ENCODE results near the gene PIK3AP1.
A peak's percentile ranks its signal among the peaks of the same experiment; 100 is the strongest.

Gene PIK3AP1

GRCh38 chr10:96608262-96608661 lies 112.1 kb downstream of the PIK3AP1 start:
- DNase-seq, result no peak

DNA sequence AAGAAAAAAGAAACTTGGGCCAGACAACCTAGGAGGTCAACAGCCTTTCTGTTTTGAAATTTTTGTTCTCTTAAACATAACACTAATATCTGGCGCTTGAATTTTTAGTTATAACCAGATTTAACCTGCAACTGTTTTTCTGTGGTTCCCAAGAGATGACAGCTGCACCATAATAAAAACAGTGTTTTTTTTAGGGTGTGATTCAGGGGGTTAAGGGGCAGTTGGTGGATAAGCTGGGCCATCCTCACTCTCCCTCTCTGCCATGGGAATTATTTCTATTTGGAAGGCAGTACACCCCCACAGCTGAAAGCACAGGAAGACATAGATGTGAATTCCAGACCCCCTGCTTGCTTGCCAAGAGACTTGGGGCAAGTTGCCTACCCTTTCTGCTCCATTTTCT lies 113.4 kb downstream of the PIK3AP1 start:
- DNase-seq, result no peak

- DNase-seq, result no peak
Observed at GRCh38 chr10:96606216-96606615, 114.1 kb downstream of the PIK3AP1 start.

GRCh38 chr10:96600337-96600736 lies 120.0 kb downstream of the PIK3AP1 start:
- DNase-seq, result no peak

- DNase-seq, result no peak
Observed at GRCh38 chr10:96598846-96599245, 121.5 kb downstream of the PIK3AP1 start.

DNA sequence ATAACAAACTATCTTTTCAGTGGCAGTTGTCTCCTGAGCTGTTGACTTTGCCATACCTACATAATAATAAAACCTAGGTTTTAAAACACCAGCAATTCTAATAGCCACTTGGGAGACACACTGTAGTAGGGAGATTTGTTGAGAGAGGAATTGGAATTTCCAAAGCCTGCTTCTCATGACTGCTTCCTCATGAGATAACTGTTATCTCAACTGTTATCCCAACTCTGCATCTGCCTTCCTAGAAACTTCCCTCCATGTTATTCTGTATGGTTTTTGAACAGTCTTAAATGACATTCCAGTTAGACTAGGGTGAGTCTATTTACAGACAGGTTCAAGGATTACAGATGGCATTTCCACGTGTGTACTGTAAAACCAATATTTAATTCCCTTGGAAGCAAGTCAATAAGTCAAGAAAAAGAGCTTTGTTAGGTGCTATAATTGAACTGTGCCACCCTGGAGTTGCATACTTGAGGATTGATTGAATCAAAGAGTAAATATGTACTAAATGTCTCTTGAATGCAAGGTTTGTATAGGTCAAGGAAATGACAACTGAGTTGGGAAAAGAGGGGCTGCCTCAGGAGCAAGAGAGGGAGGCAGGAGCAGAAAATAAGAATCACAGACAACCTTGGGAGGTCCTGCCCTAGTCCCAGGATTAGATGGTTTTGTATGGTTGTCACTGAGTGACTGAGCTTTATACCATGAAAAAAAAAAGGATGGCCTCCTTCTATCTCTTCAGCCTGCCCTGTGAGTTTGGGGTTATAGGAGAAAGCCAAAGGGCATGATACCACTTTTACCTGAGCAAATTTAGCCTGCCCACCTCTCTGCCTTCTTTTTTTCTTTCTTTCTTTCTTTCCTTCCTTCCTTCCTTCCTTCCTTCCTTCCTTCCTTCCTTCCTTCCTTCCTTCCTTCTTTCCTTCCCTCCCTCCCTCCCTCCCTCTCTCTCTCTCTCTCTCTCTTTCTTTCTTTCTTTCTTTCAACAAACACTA lies 123.6 kb downstream of the PIK3AP1 start:
- no peak for DNase-seq

- no peak for DNase-seq
Observed at GRCh38 chr10:96595741-96596140, 124.6 kb downstream of the PIK3AP1 start.

DNA sequence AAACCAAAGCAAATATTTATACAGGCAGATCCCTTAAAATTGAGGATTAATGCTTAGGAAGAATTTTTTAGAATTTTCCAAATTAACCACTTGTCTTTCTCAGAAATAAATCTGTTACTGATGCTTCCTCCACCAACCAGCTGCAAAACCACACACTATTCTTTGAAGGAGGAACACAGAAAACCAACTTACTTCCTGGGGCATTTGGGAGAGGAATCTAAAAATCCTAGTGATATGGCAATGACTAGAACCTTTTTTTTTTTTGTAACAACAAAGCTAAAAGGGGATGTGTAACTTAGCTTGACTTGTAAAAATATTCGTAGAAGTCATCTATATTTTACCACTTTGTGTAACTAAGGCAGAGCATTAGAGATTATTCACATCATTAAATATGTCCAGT lies 128.4 kb downstream of the PIK3AP1 start:
- DNase-seq, result no peak

DNA sequence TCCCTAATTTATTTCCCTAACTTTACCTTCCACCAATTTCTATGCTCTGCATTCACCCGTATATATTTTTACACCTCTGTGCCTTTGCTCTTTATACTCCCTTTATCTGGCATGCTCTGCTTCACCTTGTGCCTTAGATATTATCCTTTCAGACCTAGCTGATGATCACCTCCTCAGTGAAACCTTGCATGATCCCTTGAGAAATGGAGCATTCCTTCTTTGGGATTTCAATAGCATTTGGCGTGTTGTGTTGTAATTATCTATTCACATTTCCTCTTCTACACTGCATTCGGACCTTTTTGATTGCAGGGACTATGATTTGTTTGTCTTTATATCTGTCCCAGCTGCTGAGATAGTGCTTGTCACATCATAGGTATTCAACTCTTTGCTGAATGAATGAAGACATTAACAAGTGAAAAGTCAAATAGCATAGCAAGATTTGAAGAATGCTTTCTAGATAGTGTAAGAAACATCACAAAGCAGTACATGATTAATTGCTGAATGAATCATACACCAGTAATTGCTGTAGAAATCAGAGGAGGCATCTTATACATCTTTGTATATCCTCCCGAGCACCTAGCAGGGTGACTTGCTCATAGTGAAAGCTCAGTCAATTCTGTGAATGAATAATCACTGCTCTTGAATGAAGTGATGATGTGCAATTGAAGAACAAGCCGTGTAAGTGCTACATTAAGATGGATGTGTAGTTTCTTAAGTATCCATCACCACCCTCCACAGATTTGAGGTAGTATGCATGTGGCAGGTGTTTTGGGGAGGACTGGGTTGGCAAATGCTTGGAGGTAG lies 131.5 kb downstream of the PIK3AP1 start:
- DNase-seq, result no peak

DNA sequence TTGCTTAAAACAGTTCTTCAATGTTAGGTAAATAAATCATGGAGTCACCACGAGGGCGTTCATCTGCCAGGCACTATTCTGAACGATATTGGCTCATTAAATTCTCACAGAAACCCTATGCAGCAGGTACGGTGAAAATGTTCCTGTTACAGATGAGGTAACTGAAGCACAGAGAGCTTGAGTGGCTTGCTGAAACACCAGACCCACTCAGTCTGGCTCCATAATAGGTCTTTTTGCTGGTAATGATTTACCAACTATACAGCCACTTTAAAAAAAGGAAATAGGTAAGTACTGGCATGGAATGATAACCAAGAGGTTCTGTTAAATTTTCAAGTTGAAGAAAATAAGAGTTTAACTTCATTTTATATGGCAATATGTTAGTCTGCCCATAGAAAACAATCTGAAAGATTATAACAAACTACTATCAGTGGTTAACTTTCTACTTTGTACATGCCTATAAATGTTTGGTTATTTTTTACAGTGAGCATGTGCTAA lies 132.2 kb downstream of the PIK3AP1 start:
- DNase-seq, result no peak

DNA sequence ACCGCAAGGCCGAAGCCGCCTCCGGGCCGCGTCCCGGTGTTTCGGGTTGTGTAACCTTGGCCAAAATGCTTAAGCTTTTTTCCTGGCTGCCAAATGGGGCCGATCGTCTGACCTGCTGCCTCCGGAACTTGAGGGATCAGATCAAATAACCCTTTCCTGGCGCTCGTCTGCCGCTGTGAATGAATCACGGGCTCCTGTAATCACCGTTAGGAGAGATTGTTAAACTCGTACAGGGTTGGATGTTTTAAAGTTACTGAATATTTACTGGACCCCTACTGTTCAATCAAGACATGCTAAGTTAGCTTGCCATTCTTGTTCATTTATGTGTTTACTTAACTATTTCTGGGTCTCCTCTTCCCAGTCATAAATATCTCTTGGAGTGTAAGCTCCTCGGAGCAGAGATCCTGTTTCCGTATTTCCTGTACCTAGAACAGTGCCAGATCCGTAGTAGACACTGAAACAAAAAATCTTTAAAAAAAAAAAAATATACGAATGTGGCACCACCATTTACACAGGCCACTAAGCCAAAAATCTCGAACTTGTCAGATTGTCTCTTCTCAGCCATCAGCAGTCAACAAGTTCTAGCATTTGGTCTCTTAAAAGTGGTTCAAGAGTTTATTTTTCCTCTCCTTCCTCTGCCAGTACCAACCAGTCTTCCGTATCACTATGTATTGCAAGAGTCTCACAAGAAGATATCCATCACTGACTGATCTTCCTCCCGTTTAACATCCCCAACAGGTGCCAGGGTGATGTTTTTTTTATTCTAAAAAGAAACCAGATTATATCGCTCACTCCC lies 132.9 kb downstream of the PIK3AP1 start:
- DNase-seq, result peak; percentile 34 to 56

GRCh38 chr10:96586419-96587263 lies 133.7 kb downstream of the PIK3AP1 start, which contains the start of gene TM9SF3:
Gene TM9SF3 (minus strand): TSS chr10:96587012. CDS start chr10:96586835, 177 bp downstream.
- peak; percentile 68 to 72 for DNase-seq

GRCh38 chr10:96585736-96586418 lies 134.4 kb downstream of the PIK3AP1 start:
- DNase-seq, result peak in 1 of 2 experiments; percentile 42

DNA sequence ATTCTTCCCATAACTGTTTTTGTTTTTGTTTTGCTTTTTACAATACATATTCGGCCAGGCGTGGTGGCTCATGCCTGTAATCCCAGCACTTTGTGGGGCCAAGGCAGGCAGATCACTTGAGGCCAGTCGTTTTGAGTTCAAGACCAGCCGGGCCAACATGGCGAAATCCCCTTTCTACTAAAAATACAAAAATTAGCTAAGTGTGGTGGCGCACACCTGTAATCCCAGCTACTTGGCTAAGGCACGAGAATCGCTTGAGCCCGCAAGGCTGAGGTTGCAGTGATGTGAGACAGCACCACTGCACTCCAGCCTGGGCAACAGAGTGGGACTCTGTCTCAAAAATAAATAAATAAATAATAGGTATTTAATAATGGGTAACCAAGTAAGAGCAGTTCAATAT lies 135.8 kb downstream of the PIK3AP1 start:
- DNase-seq, result no peak

- peak in 1 of 2 experiments; percentile 16 for DNase-seq
Observed at GRCh38 chr10:96584035-96584434, 136.3 kb downstream of the PIK3AP1 start.

- no peak for DNase-seq
Observed at GRCh38 chr10:96579133-96579532, 141.2 kb downstream of the PIK3AP1 start.

DNA sequence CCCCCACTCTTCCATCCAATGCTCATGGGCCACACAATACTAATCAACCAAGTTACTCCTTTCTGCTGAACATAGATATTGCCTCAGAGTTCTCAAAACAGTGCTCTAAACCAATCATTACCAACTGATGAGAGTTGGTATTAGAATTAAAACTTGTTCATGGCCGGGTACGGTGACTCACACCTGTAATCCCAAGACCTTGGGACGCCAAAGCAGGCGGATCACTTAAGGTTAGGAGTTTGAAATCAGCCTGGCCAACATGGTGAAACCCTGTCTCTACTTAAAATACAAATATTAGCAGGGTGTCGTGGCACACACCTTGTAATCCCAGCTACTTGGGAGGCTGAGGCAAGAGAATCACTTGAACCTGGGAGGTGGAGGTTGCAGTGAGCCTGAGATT lies 141.7 kb downstream of the PIK3AP1 start:
- DNase-seq, result no peak

DNA sequence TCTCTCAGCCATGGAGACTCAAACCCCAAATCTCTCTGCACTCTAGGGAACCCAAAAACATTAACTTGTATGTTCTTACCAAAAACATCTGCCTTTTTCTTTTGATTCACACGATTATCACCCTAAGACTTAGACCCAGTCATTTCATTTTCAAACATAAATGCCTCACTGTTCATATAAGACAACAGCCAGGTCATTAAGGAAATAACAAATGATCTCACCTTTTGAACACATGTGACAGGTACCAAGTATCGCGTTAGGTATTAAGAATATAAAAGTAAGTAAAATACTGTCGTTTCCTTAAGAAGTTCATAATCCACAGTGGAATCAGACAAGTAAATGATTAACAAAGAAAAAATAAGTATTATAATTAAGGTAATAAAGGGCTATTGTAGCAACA lies 142.3 kb downstream of the PIK3AP1 start:
- DNase-seq, result no peak

GRCh38 chr10:96577069-96577468 lies 143.2 kb downstream of the PIK3AP1 start:
- DNase-seq, result no peak

DNA sequence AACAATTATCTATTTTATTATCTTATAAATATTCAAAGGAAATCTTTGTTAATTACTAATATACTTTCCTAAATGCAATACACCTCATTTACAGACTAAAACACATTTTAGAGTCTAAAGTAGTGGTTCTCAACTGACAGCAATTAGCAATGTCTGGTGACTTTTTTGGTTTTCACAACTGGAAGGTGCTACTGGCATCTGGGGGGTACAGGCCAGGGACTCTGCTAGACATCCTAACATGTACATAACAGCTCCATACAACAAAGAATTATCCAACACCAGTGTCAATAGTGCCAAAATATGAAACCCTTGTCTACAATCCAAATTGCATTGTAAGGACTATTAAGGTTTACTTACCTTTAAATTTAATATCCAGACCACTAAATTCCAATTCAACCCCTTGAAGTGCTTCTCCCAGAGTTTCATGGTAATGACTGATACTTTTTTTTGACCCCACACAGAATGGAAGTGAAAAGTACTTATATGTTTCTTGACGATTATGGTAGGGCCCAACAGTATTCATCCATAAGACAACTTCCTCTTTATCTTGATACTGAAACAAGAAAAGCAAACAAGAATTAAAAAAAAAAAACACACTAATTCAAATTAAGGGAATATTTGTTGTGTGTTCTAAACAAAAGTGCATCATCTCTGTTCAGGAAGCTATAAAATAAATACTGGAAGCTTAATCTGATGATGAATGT lies 143.9 kb downstream of the PIK3AP1 start:
- DNase-seq, result no peak
